Cardiac fibroblast (primary cell): ENCODE data around the gene EPB41L2.

Experiments
- DNase-seq, 2 donors: peaks; one replicate each; pipeline versions ENCODE4 v3.0.0 to v3.0.0-alpha.2; 2010; ENCODE audit warnings: low read depth in 2 of 2
- H3K4me3 ChIP-seq, 2 donors: replicated peaks in 1 of 2; 1 replicate in 1 of 2; 2 replicates in 1 of 2; pipeline ENCODE4 v1.5.1; 2011; ENCODE audit warnings: low read depth in 2 of 2, low read length in 2 of 2, mild to moderate bottlenecking in 2 of 2, moderate library complexity in 1 of 2
- TF ChIP-seq, protein P1 (sequence below): IDR thresholded peaks from one replicate; pipeline ENCODE4 v1.5.1; 2011; ENCODE audit warnings: low read depth, mild to moderate bottlenecking, low read length, inconsistent platforms

EPB41L2 gene

DNA sequence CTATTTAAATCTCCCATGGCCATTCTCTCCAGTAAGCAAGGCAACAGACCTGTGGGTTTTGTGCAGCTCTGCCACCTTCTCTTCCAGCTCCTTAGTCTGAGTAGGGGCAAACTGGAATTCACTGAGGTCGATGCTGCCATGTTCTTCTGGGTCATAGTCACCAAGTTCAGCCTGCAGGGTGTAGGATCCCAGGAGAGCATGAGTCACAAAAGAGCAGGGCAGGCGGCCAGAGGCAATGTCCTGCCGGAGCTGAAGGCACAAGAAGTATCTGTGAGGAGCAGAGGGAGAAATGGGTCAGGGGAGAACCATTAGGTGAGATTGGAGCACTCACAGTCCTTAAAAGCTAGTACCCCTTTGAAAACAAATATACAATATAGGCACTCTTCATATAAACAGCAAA lies 162.1 kb downstream of the EPB41L2 start:
- no peak overlapping the region for H3K4me3 ChIP-seq
- TF ChIP-seq, protein P1, sequence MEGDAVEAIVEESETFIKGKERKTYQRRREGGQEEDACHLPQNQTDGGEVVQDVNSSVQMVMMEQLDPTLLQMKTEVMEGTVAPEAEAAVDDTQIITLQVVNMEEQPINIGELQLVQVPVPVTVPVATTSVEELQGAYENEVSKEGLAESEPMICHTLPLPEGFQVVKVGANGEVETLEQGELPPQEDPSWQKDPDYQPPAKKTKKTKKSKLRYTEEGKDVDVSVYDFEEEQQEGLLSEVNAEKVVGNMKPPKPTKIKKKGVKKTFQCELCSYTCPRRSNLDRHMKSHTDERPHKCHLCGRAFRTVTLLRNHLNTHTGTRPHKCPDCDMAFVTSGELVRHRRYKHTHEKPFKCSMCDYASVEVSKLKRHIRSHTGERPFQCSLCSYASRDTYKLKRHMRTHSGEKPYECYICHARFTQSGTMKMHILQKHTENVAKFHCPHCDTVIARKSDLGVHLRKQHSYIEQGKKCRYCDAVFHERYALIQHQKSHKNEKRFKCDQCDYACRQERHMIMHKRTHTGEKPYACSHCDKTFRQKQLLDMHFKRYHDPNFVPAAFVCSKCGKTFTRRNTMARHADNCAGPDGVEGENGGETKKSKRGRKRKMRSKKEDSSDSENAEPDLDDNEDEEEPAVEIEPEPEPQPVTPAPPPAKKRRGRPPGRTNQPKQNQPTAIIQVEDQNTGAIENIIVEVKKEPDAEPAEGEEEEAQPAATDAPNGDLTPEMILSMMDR = no peak
- DNase-seq = peak; percentile 65 to 86

DNA sequence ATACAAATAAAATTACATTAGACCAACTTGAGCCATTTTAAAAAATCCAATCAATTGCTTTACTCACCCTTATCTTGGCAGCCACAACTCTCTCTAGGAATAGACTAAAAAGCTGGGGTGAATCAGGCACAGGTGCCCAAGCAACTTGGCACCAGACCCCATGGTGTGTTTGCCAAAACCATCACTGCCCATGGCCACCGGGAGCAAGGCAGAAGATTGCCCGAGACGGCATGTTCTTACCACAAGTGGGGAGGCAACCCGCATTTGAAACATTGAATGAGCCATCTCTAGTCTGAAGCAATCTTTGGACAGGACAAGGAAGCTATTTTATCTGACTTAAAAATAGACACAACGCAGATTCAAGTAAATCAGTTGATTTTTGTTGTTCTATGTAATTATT lies 166.8 kb downstream of the EPB41L2 start:
- H3K4me3 ChIP-seq = no peak overlapping the region
- DNase-seq = peak in 1 of 2 donors; percentile 41
- TF ChIP-seq, protein P1 = no peak

DNA sequence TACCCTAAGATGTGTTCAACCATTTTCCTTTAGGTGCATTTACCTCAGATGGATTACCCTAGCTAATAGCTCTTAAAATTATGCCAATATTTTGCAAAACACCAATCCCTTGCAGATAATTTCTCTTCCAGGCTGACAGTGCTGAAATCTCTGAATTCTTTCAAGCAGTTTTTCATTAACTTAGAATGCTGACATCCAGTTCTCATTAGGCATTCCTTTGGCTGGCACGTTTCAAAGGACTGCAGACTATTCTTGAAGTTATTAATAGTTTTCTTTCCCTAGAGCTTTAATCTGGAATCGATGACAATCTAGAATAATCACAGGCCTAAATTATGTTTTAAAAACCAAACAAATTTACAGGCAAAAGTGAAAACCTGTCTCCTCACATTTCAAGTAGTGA lies 167.5 kb downstream of the EPB41L2 start:
- DNase-seq = no peak
- H3K4me3 ChIP-seq = no peak overlapping the region
- TF ChIP-seq, protein P1 = no peak

DNA sequence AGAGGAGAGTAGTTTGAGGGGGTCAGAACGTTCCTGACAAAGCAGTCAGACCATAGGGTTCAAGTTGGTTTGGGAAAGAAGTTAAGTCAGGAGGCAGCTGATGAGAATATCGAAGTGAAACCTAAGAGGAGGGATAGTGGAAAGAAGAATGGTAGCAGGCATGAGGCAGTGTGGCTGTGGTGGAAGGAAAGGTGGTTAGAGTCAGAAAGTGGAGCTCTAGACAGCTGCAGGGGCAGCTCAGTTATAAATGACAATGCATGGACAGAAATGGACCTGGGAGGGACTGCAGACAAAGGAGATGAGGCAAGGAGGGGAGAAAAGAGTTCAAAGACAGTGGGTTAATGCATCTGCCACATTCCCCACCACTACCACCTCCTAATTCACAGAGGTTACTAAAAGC lies 169.3 kb downstream of the EPB41L2 start:
- no peak overlapping the region for H3K4me3 ChIP-seq
- no peak for DNase-seq
- TF ChIP-seq, protein P1 = no peak

DNA sequence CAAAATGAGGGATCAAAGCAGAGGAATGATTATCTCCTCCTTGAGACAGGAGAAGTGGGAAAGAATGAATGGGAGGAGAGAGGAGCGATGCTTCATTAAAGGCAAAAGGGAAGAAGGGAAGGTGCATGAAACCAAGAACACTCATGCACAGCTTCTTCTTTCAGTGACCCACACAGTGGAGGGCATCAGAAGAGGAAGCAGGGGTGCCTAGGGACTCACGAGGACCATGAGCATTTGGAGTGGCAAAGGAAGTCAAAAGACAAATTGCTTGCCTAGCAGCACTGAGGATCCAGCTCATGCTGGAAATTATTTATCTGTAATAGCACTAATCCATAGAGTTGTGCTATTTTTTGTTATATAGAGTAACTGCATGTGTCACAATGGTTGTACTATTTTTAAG lies 169.8 kb downstream of the EPB41L2 start:
- TF ChIP-seq, protein P1 = no peak
- no peak overlapping the region for H3K4me3 ChIP-seq
- DNase-seq = no peak

DNA sequence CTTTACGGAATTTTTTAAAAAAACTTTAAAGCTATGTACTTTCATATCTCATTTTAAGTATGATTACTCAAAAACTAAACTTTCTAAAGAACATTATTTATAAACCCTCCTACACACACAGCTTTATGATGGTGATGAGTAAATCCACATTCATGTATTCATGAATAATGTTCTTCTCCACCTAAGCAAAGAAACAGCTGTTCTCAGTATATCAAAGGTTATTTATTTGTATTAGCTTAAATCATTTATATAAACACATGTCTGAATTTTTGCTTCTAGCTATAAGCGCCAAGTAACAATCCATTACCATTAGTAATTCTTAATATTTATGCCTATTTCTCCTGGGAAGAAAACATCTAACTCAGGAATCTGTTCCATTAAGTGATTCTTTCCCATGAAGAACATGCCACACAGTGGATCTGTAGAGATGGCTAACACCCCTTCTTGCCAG lies 172.5 kb downstream of the EPB41L2 start:
- no peak overlapping the region for H3K4me3 ChIP-seq
- peak; percentile 18 to 73 for DNase-seq
- TF ChIP-seq, protein P1 = no peak

DNA sequence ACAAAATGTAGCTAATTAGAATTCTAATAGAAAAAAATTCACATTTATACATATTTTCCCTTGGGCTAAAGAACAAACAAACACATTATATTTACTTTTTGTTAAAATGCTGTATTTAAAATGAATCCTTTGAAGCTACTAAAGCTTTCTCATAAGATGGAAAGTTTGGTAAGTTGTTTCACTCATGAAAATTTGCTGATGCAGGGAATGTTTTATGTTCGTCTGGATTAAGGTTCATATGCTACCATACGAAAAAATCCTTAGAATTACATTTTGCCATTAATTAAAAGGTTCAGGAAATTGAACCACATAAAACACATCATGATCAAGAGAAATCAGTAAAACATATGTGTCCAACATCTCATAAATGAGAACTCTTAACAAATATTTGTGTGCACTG lies 173.6 kb downstream of the EPB41L2 start:
- H3K4me3 ChIP-seq = no peak overlapping the region
- DNase-seq = no peak
- TF ChIP-seq, protein P1 = no peak
